Measurements from ENCODE around the gene KRTAP5-6.

The KRTAP5-6 gene

GRCh38 chr11:1707751-1708150 lies 10.8 kb downstream of the KRTAP5-6 start:
- Histone ChIP-seq H4K20me1 (ENCODE audit: insufficient read depth, low read length) (no peaks in the 10 kb centered on the region), H2AFZ (ENCODE audit: low read length) (no peak overlapping the region), H3F3A (ENCODE audit: insufficient read depth, low read length) (no peaks in the 10 kb centered on the region), H3K27me3 (ENCODE audit: insufficient read depth, low read length) (peaks cover 23% of the 10 kb centered on the region; the same call in 1 of the 2 replicates), H3K9me3 (ENCODE audit: low read length) (no peaks in the 10 kb centered on the region), H3K27ac (ENCODE audit: low read depth, low read length, poor library complexity, severe bottlenecking) (no peak overlapping the region), H3K4me2 (ENCODE audit: low read length) (no peak overlapping the region), H3K4me3 (ENCODE audit: low read depth, low read length, poor library complexity, severe bottlenecking) (no peak overlapping the region), H3K4me1 (ENCODE audit: insufficient read depth, low read length, severe bottlenecking) (no peaks in the 10 kb centered on the region), H3K36me3 (ENCODE audit: insufficient read depth, low read length) (no peaks in the 10 kb centered on the region), H3K9ac (ENCODE audit: low read length) (no peak overlapping the region), H3K9me2 (ENCODE audit: low read depth, low read length) (no peaks in the 10 kb centered on the region), H3K79me2 (ENCODE audit: insufficient read depth, low read length) (no peaks in the 10 kb centered on the region)
- TF ChIP-seq CTCF (IDR thresholded peaks at IDR 0.05; ENCODE audit: low read length) (no peak), EZH2 (IDR thresholded peaks at IDR 0.05; ENCODE audit: borderline replicate concordance, low read length) (no peak)

- Histone ChIP-seq H3K9ac (ENCODE audit: low read length) (no peak overlapping the region), H3K4me2 (ENCODE audit: low read length) (no peak overlapping the region), H3K79me2 (ENCODE audit: insufficient read depth, low read length) (no peaks in the 10 kb centered on the region), H3K9me2 (ENCODE audit: low read depth, low read length) (no peaks in the 10 kb centered on the region), H3K4me3 (ENCODE audit: low read depth, low read length, poor library complexity, severe bottlenecking) (no peak overlapping the region), H3K9me3 (ENCODE audit: low read length) (no peaks in the 10 kb centered on the region), H4K20me1 (ENCODE audit: insufficient read depth, low read length) (no peaks in the 10 kb centered on the region), H3K27ac (ENCODE audit: low read depth, low read length, poor library complexity, severe bottlenecking) (no peak overlapping the region), H3K4me1 (ENCODE audit: insufficient read depth, low read length, severe bottlenecking) (no peaks in the 10 kb centered on the region), H3K27me3 (ENCODE audit: insufficient read depth, low read length) (peaks cover 23% of the 10 kb centered on the region; the same call in 1 of the 2 replicates), H3F3A (ENCODE audit: insufficient read depth, low read length) (no peaks in the 10 kb centered on the region), H3K36me3 (ENCODE audit: insufficient read depth, low read length) (no peaks in the 10 kb centered on the region), H2AFZ (ENCODE audit: low read length) (no peak overlapping the region)
- TF ChIP-seq EZH2 (IDR thresholded peaks at IDR 0.05; ENCODE audit: borderline replicate concordance, low read length) (no peak), CTCF (IDR thresholded peaks at IDR 0.05; ENCODE audit: low read length) (no peak)
These were observed 11.7 kb downstream of the KRTAP5-6 start for GRCh38 chr11:1708716-1709115.

- no peaks in the 10 kb centered on the region for H3K4me1 ChIP-seq (ENCODE audit: insufficient read depth, low read length, severe bottlenecking)
- no peaks in the 10 kb centered on the region for H3K9me2 ChIP-seq (ENCODE audit: low read depth, low read length)
- no peak overlapping the region for H2AFZ ChIP-seq (ENCODE audit: low read length)
- no peak overlapping the region for H3K27ac ChIP-seq (ENCODE audit: low read depth, low read length, poor library complexity, severe bottlenecking)
- H3K27me3 ChIP-seq (ENCODE audit: insufficient read depth, low read length) = 0 out of 2 replicates have a peak, but pooled peaks cover 5% of the 10 kb centered on the region
- H3K9ac ChIP-seq (ENCODE audit: low read length) = no peak overlapping the region
- H3K9me3 ChIP-seq (ENCODE audit: low read length) = no peaks in the 10 kb centered on the region
- no peaks in the 10 kb centered on the region for H3K79me2 ChIP-seq (ENCODE audit: insufficient read depth, low read length)
- H3K4me2 ChIP-seq (ENCODE audit: low read length) = no peak overlapping the region
- no peaks in the 10 kb centered on the region for H3K36me3 ChIP-seq (ENCODE audit: insufficient read depth, low read length)
- no peaks in the 10 kb centered on the region for H3F3A ChIP-seq (ENCODE audit: insufficient read depth, low read length)
- H4K20me1 ChIP-seq (ENCODE audit: insufficient read depth, low read length) = no peaks in the 10 kb centered on the region
- no peak overlapping the region for H3K4me3 ChIP-seq (ENCODE audit: low read depth, low read length, poor library complexity, severe bottlenecking)
- TF ChIP-seq CTCF (IDR thresholded peaks at IDR 0.05; ENCODE audit: low read length) (no peak), EZH2 (IDR thresholded peaks at IDR 0.05; ENCODE audit: borderline replicate concordance, low read length) (no peak)
These were observed 18.2 kb downstream of the KRTAP5-6 start for GRCh38 chr11:1714908-1715885.
